Mesenchymal stem cell (in vitro differentiated cells and primary cell): ENCODE data around the gene HORMAD2.

ENCODE experiments used
- DNase-seq: peaks from one replicate; pipeline ENCODE4 v3.0.0-alpha.2; 2013
- H2AFZ ChIP-seq: one replicate; pipeline ENCODE4 v1.6.1; 2013; ENCODE audit warnings: low read depth, mild to moderate bottlenecking, control low read depth, inconsistent platforms, low read length, moderate library complexity
- H2AK5ac ChIP-seq: 2 replicates; pipeline ENCODE4 v1.6.1; 2013; ENCODE audit warnings: low read length, moderate library complexity, mild to moderate bottlenecking, inconsistent platforms; ENCODE audit not compliant: severe bottlenecking
- H2BK120ac ChIP-seq: one replicate; pipeline ENCODE4 v1.6.1; 2013; ENCODE audit warnings: low read depth, mild to moderate bottlenecking, inconsistent platforms, low read length, moderate library complexity
- H2BK12ac ChIP-seq, 2 experiments: one replicate each; pipeline ENCODE4 v1.6.1; 2013; ENCODE audit warnings: inconsistent platforms in 2 of 2, low read length in 2 of 2, mild to moderate bottlenecking in 2 of 2, moderate library complexity in 2 of 2, control low read depth in 1 of 2
- H2BK15ac ChIP-seq: one replicate; pipeline ENCODE4 v1.6.1; 2013; ENCODE audit warnings: mild to moderate bottlenecking, low read depth, inconsistent platforms; ENCODE audit not compliant: poor library complexity, severe bottlenecking
- H2BK5ac ChIP-seq: 2 replicates; pipeline ENCODE4 v1.6.1; 2013; ENCODE audit warnings: low read depth, mild to moderate bottlenecking, low read length, control low read depth, inconsistent platforms; ENCODE audit not compliant: poor library complexity, severe bottlenecking
- H3K14ac ChIP-seq, 2 experiments: one replicate each; pipeline ENCODE4 v1.6.1; 2013; ENCODE audit warnings: inconsistent platforms in 2 of 2, low read length in 2 of 2, control low read depth in 1 of 2, mild to moderate bottlenecking in 1 of 2, moderate library complexity in 1 of 2
- H3K18ac ChIP-seq, 2 experiments: one replicate each; pipeline ENCODE4 v1.6.1; 2013; ENCODE audit warnings: inconsistent platforms in 2 of 2, low read length in 2 of 2, control low read depth in 1 of 2, low read depth in 1 of 2, mild to moderate bottlenecking in 1 of 2
- H3K23ac ChIP-seq, 2 experiments: one replicate each; pipeline ENCODE4 v1.6.1; 2013; ENCODE audit warnings: inconsistent platforms in 2 of 2, low read length in 2 of 2, mild to moderate bottlenecking in 2 of 2, moderate library complexity in 2 of 2, control low read depth in 1 of 2
- H3K27ac ChIP-seq: 2 replicates; pipeline ENCODE4 v1.5.1; 2013; ENCODE audit warnings: mild to moderate bottlenecking, moderate library complexity, low read length, control low read depth, inconsistent platforms; ENCODE audit not compliant: poor library complexity, severe bottlenecking
- H3K27me3 ChIP-seq, 2 experiments: 2 replicates each; pipeline versions ENCODE4 v1.6.1 to v1.7.0; 2013; ENCODE audit warnings: low read length in 2 of 2, mild to moderate bottlenecking in 2 of 2, moderate library complexity in 2 of 2, control low read depth in 1 of 2, inconsistent platforms in 1 of 2; ENCODE audit not compliant: control insufficient read depth in 1 of 2, insufficient read depth in 1 of 2
- H3K36me3 ChIP-seq, 2 experiments: 2 replicates each; pipeline versions ENCODE4 v1.6.1 to v1.7.0; 2013; ENCODE audit warnings: low read length in 2 of 2, control low read depth in 1 of 2, inconsistent platforms in 1 of 2, low read depth in 1 of 2, mild to moderate bottlenecking in 1 of 2; ENCODE audit not compliant: insufficient read depth in 2 of 2, control insufficient read depth in 1 of 2
- H3K4ac ChIP-seq, 2 experiments: one replicate each; pipeline ENCODE4 v1.6.1; 2013; ENCODE audit warnings: inconsistent platforms in 2 of 2, low read length in 2 of 2, mild to moderate bottlenecking in 2 of 2, moderate library complexity in 2 of 2, control low read depth in 1 of 2, low read depth in 1 of 2
- H3K4me1 ChIP-seq: 2 replicates; pipeline ENCODE4 v1.6.1; 2013; ENCODE audit warnings: low read depth, low read length, control low read depth; ENCODE audit not compliant: control insufficient read depth, insufficient read depth
- H3K4me2 ChIP-seq: 2 replicates; pipeline ENCODE4 v1.6.1; 2013; ENCODE audit warnings: low read length, mild to moderate bottlenecking, inconsistent platforms; ENCODE audit not compliant: poor library complexity, severe bottlenecking
- H3K4me3 ChIP-seq, 2 experiments: 2 replicates each; pipeline versions ENCODE4 v1.5.1 to v1.7.0; 2013; ENCODE audit warnings: low read length in 2 of 2, mild to moderate bottlenecking in 2 of 2, control low read depth in 1 of 2, low read depth in 1 of 2; ENCODE audit not compliant: insufficient read depth in 1 of 2
- H3K79me1 ChIP-seq: replicated peaks from 2 replicates; pipeline ENCODE4 v1.6.1; 2013; ENCODE audit warnings: mild to moderate bottlenecking, control low read depth, low read length, inconsistent platforms; ENCODE audit not compliant: poor library complexity, severe bottlenecking
- H3K9ac ChIP-seq: 2 replicates; pipeline ENCODE4 v1.7.0; 2013; ENCODE audit warnings: mild to moderate bottlenecking, low read length, moderate library complexity
- H3K9me3 ChIP-seq: 2 replicates; pipeline ENCODE4 v1.7.0; 2013; ENCODE audit warnings: mild to moderate bottlenecking, low read length; ENCODE audit not compliant: control insufficient read depth
- H4K8ac ChIP-seq: one replicate; pipeline ENCODE4 v1.6.1; 2013; ENCODE audit warnings: inconsistent platforms, mild to moderate bottlenecking, low read length, moderate library complexity
- H4K91ac ChIP-seq: one replicate; pipeline ENCODE4 v1.6.1; 2013; ENCODE audit warnings: mild to moderate bottlenecking, low read length, inconsistent platforms
- WGBS: methylation state at CpG from one replicate; pipeline ENCODE4 v1.1.7; 2013; ENCODE audit warnings: mixed read lengths; 5-methylcytosine and 5-hydroxymethylcytosine counted together

HORMAD2 gene

GRCh38 chr22:30211124-30211820 lies 131.0 kb downstream of the HORMAD2 start:
- Histone ChIP-seq H2AFZ (no peak overlapping the region), H3K4me2 (no peak overlapping the region), H3K9ac (no peak overlapping the region), H3K9me3 (no peaks in the 10 kb centered on the region), H3K14ac (peak overlapping the region in 1 of 2 experiments; percentile 82), H2BK120ac (no peak overlapping the region), H2BK12ac (peak overlapping the region; percentile 12 to 100), H3K27me3 (peaks cover 0 to 11% of the 10 kb centered on the region in 2 experiments), H3K18ac (peak overlapping the region; percentile 6 to 92), H4K8ac (peak overlapping the region; percentile 76), H3K4ac (peak overlapping the region in 1 of 2 experiments; percentile 62), H2BK15ac (peak overlapping the region; percentile 37), H3K4me1 (peaks cover 47% of the 10 kb centered on the region), H2BK5ac (peak overlapping the region; percentile 48), H3K4me3 (no peak overlapping the region), H3K79me1 (no peaks in the 10 kb centered on the region), H2AK5ac (peak overlapping the region; percentile 99), H3K27ac (peak overlapping the region; percentile 91), H3K36me3 (no peaks in the 10 kb centered on the region), H3K23ac (no peak overlapping the region), H4K91ac (peak overlapping the region; percentile 67)
- WGBS: 95% methylated on average over 15 of the region's 18 CpGs
- no peak for DNase-seq

- Histone ChIP-seq H3K27me3 (peaks cover 0 to 11% of the 10 kb centered on the region in 2 experiments), H3K9ac (peak overlapping the region; percentile 74), H3K4me3 (no peak overlapping the region), H3K79me1 (no peaks in the 10 kb centered on the region), H2AK5ac (peak overlapping the region; percentile 50), H4K8ac (no peak overlapping the region), H3K14ac (no peak overlapping the region), H3K4me2 (no peak overlapping the region), H3K18ac (peak overlapping the region; percentile 33 to 79), H3K9me3 (no peaks in the 10 kb centered on the region), H3K27ac (peak overlapping the region; percentile 85), H2BK15ac (peak overlapping the region; percentile 60), H4K91ac (peak overlapping the region; percentile 52), H3K23ac (no peak overlapping the region), H3K4ac (no peak overlapping the region), H2BK12ac (peak overlapping the region; percentile 61 to 65), H2BK120ac (peak overlapping the region; percentile 19), H2BK5ac (peak overlapping the region; percentile 36), H3K4me1 (peaks cover 42% of the 10 kb centered on the region), H3K36me3 (no peaks in the 10 kb centered on the region), H2AFZ (no peak overlapping the region)
- peak; percentile 94 for DNase-seq
- WGBS: 0% methylated on average over 2 of the region's 5 CpGs
Observed at GRCh38 chr22:30212363-30212995, 132.2 kb downstream of the HORMAD2 start.

DNA sequence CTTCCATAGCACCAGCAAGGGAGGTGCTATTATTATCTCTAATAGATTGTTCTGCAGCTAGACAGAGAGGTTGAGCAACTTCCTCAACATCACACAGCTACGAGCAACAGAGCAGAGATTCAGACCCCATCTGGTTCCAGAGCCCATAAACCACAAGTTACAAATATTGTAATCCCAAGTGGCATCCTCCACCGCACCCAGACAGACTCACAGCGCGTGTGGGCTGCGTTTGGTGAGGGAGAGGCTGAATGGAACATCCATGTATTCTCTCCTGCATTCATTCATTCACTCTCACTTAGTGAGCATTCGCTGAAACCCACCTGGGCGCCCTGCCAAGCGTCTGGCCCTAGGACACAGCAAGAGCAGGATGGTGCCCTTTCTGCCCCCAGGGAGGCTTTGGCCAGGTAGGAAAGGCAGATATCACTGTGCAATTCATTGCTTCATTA lies 132.8 kb downstream of the HORMAD2 start:
- Histone ChIP-seq H3K36me3 (no peaks in the 10 kb centered on the region), H3K23ac (no peak overlapping the region), H2AK5ac (peak overlapping the region; percentile 70), H3K4ac (peak overlapping the region in 1 of 2 experiments; percentile 13), H4K91ac (peak overlapping the region; percentile 22), H3K4me2 (no peak overlapping the region), H2BK120ac (peak overlapping the region; percentile 0), H2AFZ (no peak overlapping the region), H3K27me3 (peaks cover 0 to 11% of the 10 kb centered on the region in 2 experiments), H3K14ac (peak overlapping the region in 1 of 2 experiments; percentile 92), H2BK12ac (peak overlapping the region; percentile 41 to 59), H3K9ac (peak overlapping the region; percentile 74), H3K4me1 (peaks cover 45% of the 10 kb centered on the region), H3K79me1 (no peaks in the 10 kb centered on the region), H2BK5ac (peak overlapping the region; percentile 40), H3K18ac (peak overlapping the region; percentile 44 to 59), H3K9me3 (no peaks in the 10 kb centered on the region), H3K4me3 (peak overlapping the region in 1 of 2 experiments; percentile 41), H4K8ac (peak overlapping the region; percentile 72), H2BK15ac (no peak overlapping the region), H3K27ac (peak overlapping the region; percentile 85)
- DNase-seq: peak; percentile 91
- WGBS: 75% methylated on average over 8 of the region's 8 CpGs

GRCh38 chr22:30214703-30215407 lies 134.6 kb downstream of the HORMAD2 start:
- DNase-seq: no peak
- no peak overlapping the region for H4K91ac ChIP-seq
- no peak overlapping the region for H2BK5ac ChIP-seq
- peaks cover 0 to 14% of the 10 kb centered on the region in 2 experiments for H3K27me3 ChIP-seq
- no peak overlapping the region for H3K23ac ChIP-seq
- 79% methylated on average over 12 of the region's 12 CpGs for WGBS
- no peak overlapping the region for H3K9ac ChIP-seq
- H3K27ac ChIP-seq: no peak overlapping the region
- no peak overlapping the region for H2BK120ac ChIP-seq
- H2AK5ac ChIP-seq: peak overlapping the region; percentile 32
- H3K4me3 ChIP-seq: no peak overlapping the region
- no peaks in the 10 kb centered on the region for H3K36me3 ChIP-seq
- H3K9me3 ChIP-seq: no peaks in the 10 kb centered on the region
- H3K4me1 ChIP-seq: peaks cover 37% of the 10 kb centered on the region
- peak overlapping the region; percentile 0 for H4K8ac ChIP-seq
- H2BK15ac ChIP-seq: peak overlapping the region; percentile 15
- H2AFZ ChIP-seq: no peak overlapping the region
- no peak overlapping the region for H3K4ac ChIP-seq
- no peak overlapping the region for H2BK12ac ChIP-seq
- H3K4me2 ChIP-seq: no peak overlapping the region
- H3K14ac ChIP-seq: no peak overlapping the region
- no peaks in the 10 kb centered on the region for H3K79me1 ChIP-seq
- no peak overlapping the region for H3K18ac ChIP-seq
